Stimulated activated naive CD8-positive, alpha-beta T cell treated with anti-CD3 and anti-CD28 coated beads, Interleukin-15, Interleukin-2, amounts not matched to agents 100 ng/mL and 50 ng/mL, for 24 hours (primary cell): ENCODE data around the gene RBPJ.

Experiments
- H3K27ac Mint-ChIP-seq: one replicate; pipeline ENCODE4 v1.8.0; 2021; ENCODE audit warnings: mild to moderate bottlenecking, mixed read lengths
- H3K27me3 Mint-ChIP-seq: one replicate; pipeline ENCODE4 v1.8.0; 2021; ENCODE audit warnings: mixed read lengths
- H3K36me3 Mint-ChIP-seq: one replicate; pipeline ENCODE4 v1.8.0; 2021; ENCODE audit warnings: low read depth, mixed read lengths
- H3K4me1 Mint-ChIP-seq: one replicate; pipeline ENCODE4 v1.8.0; 2021; ENCODE audit warnings: low read depth, mixed read lengths
- H3K4me3 Mint-ChIP-seq: one replicate; pipeline ENCODE4 v1.8.0; 2021; ENCODE audit warnings: mild to moderate bottlenecking, mixed read lengths
- H3K9me3 Mint-ChIP-seq: one replicate; pipeline ENCODE4 v1.8.0; 2021; ENCODE audit warnings: mixed read lengths

Gene RBPJ

DNA sequence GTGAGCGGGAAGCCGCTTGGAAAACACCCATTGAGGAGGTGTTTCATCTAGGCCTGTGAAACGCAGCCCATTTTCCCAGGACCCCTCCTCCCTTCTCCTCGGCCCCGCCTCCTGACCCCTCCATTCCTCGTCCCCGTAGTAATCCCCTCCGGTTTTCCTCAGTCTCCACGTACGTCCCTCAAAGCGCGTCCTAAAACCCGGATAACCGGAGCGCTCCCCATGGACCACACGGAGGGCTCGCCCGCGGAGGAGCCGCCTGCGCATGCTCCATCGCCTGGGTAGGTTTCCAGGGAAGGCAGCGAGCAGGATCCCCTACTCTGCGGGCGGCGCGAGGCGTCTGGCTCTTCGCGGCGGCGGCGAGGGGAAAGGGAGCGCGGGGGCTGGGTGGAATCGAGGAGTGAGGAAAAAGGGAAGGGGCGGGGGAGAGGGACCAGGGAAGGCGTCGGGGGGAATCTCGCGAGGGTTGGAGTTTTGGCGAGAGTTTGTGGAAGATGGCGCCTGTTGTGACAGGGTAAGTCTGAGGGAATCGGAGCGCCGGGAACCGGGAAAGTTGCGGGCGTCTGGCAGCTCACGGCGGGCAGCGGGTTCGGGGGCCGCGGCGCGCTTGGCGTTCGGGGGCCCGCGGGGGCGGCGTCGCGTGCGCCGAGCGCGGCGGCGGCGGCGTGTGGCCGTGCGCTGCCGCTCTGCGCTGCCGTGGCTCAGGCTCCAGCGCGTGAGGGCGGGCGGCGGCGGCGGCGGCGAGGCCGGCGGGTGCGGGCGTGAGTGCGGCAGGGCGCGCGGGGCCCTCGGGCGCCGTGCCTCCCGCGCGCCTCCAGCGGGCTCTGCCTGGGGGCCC lies at the start of gene RBPJ:
RBPJ (plus strand) TSS at position 477 of the 835 bp plus-strand sequence; CDS start at position 492, 15 bp downstream.
- H3K4me1 Mint-ChIP-seq: peaks cover 52% of the 10 kb centered on the region
- H3K27me3 Mint-ChIP-seq: no peaks in the 10 kb centered on the region
- H3K27ac Mint-ChIP-seq: peak within 1 kb of the TSS; percentile 99
- H3K9me3 Mint-ChIP-seq: peaks cover 16% of the 10 kb centered on the region
- peaks cover 24% of the 10 kb centered on the region for H3K36me3 Mint-ChIP-seq
- H3K4me3 Mint-ChIP-seq: peak within 1 kb of the TSS; percentile 96

DNA sequence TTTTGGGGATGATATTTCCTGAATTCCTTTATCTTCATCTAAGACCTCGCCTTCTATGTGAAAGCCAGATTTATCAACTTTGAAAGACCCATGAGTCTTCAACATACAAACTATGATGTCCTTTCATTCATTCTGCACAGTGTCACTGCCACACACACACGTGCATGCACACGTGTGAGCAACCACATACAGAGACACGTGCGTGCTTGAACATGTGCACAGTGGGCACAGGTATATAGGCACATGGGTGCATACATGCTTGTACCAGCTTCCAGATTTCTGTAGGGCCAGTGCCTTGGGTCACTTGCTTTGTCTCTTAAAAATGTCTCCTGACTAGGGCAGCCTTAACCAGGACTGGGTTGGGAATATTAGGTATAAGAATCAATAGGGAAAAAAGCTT lies 49.1 kb upstream of the RBPJ start:
- peaks cover 23% of the 10 kb centered on the region for H3K4me1 Mint-ChIP-seq
- H3K27me3 Mint-ChIP-seq: peaks cover 7% of the 10 kb centered on the region
- H3K27ac Mint-ChIP-seq: no peak overlapping the region
- H3K4me3 Mint-ChIP-seq: no peak overlapping the region
- no peaks in the 10 kb centered on the region for H3K9me3 Mint-ChIP-seq
- no peaks in the 10 kb centered on the region for H3K36me3 Mint-ChIP-seq

DNA sequence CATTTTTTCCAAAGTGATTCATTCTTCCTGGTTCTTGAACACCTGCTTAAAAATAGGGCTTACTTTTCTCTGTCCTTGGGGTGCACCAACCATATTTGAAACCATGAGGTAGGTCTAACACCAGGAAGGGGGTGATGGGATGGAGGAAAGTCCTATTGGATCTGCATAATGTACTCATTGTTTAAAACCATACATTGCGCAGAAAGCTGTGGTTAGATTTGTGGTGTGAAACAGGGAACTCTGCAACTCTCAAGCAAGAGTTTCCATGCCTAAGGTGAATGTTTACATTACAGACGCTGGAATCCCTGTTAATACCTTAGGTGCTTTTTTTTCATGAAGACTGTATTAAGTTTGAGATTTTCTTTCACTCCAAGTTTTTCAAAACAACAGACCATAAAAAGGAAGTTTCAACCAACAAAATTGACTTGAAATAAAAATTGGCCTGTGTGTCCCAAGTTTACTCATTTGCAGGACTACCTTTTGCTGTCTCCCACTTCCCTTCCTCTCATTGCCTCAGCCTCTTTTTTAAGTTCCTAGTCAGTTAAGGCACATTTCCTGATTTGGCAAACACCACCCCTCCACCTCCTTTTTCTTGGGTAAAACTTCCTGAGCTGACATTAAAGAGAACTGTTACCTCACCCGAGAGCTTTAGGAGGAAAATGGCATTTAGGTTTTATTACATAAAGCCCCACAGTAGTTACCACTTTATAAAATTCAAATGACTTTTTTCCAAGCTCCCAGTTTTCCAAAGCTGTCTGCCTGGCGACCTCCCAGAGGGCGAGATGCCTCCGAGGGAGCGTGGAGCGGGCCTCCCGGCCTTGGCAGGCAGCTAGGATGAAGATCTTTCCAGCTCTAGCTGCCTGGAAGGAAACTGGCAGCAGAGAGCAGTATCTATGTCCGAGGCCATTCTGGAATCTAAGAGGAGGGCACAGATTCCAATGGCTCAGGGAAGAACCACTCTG lies 47.9 kb upstream of the RBPJ start:
- Mint-ChIP-seq H3K9me3 (no peaks in the 10 kb centered on the region), H3K4me1 (peaks cover 23% of the 10 kb centered on the region), H3K4me3 (no peak overlapping the region), H3K27me3 (peaks cover 7% of the 10 kb centered on the region), H3K36me3 (no peaks in the 10 kb centered on the region), H3K27ac (no peak overlapping the region)

DNA sequence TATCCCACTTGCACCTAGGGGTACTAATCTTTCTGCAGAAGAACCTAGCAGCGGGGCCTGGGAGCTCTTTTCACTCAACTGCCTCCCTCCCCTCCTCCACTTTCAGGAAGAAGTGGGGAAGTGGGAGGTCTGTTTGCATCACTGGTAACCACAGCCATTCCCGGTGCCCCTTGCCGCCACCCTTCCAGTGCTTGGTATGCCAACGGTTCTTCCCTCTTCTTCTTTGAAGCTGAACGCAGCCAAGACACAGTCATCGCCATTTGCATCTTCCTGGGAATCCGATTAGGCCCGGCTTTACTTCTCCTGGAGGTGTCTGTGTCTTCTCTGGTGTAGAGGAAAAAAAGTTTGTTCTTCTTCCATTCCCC lies 47.2 kb upstream of the RBPJ start:
- Mint-ChIP-seq H3K9me3 (no peaks in the 10 kb centered on the region), H3K27me3 (peaks cover 7% of the 10 kb centered on the region), H3K27ac (no peak overlapping the region)

DNA sequence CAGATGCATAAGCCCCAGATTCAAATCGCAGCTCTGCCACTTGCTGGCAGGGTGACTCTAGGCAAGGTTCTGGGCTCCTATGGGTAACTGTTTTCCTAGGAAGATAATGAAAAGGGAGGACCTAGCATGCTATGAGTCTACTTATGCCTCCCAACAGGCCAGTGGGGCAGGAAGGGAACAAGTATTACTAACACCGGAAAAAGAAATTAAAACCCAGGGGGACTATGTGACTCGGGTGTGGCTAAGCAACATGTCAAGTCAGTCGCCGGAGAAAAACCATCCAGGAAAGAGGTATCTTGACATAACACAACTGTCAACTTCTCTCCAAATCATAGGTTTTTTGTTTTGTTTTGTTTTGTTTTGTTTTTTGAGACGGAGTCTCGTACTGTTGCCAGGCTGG lies 45.5 kb upstream of the RBPJ start:
- Mint-ChIP-seq H3K27me3 (peaks cover 7% of the 10 kb centered on the region), H3K4me1 (peaks cover 23% of the 10 kb centered on the region), H3K9me3 (no peaks in the 10 kb centered on the region), H3K27ac (no peak overlapping the region), H3K36me3 (no peaks in the 10 kb centered on the region), H3K4me3 (no peak overlapping the region)

More for the DNA sequence above, 47.2 kb upstream of the RBPJ start:
- no peaks in the 10 kb centered on the region for H3K36me3 Mint-ChIP-seq
- H3K4me1 Mint-ChIP-seq: peaks cover 23% of the 10 kb centered on the region
- H3K4me3 Mint-ChIP-seq: no peak overlapping the region

DNA sequence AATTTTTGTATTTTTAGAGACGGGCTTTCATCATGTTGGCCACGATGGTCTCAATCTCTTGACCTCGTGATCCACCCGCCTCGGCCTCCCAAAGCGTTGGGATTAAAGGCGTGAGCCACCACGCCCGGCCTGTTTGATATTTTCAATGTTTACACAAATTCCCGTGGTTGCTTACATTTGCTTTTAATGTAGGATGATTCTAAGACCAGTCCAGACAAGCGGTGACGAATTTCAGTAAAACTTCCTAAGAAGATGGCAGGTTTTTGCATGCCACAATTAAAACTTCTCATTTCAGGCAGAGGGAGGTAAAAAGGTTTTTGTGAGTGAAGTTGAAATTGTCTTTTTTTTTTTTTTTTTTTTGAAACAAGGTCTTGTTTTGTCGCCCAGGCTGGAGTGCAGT lies 41.4 kb upstream of the RBPJ start:
- H3K27me3 Mint-ChIP-seq: no peaks in the 10 kb centered on the region
- no peaks in the 10 kb centered on the region for H3K4me1 Mint-ChIP-seq
- no peak overlapping the region for H3K27ac Mint-ChIP-seq
- no peak overlapping the region for H3K4me3 Mint-ChIP-seq
- no peaks in the 10 kb centered on the region for H3K9me3 Mint-ChIP-seq
- H3K36me3 Mint-ChIP-seq: no peaks in the 10 kb centered on the region

DNA sequence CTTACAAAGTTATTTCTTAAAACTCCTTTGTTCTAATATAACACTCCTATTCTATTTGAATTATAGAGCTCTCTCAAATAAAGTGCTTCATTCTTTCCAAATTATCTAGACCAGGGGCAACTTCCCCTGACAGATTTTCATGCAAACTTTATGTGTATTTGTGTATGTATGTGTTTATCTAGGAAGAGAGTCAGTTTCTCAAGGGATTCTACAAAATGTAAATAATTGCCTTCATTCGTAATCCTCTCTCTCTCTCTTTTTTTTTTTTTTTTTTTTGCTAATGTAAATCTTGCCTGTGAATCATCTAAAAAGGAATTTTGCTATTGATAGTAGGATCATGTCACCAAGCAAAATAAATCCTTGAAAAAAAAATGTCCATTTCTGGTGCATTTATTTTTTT lies 38.9 kb upstream of the RBPJ start:
- Mint-ChIP-seq H3K36me3 (no peaks in the 10 kb centered on the region), H3K4me3 (no peak overlapping the region), H3K27ac (no peak overlapping the region)

DNA sequence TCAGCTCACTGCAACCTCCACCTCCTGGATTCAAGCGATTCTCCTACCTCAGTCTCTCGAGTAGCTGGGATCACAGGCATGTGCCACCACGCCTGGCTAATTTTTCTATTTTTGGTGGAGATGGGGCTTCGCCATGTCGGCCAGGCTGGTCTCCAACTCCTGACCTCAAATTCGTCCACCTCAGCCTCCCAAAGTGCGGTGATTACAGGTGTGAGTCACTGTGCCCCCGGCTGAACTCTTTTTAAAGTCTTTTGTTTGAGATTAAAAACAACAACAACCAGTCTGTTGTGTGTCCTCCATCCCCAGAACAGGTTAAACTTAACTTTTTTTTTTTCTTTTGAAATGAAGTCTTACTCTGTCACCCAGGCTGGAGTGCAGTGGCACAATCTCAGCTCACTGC lies 36.3 kb upstream of the RBPJ start:
- no peaks in the 10 kb centered on the region for H3K36me3 Mint-ChIP-seq
- H3K4me1 Mint-ChIP-seq: peaks cover 16% of the 10 kb centered on the region
- no peak overlapping the region for H3K4me3 Mint-ChIP-seq

More for the DNA sequence above, 38.9 kb upstream of the RBPJ start:
- Mint-ChIP-seq H3K9me3 (no peaks in the 10 kb centered on the region), H3K4me1 (no peaks in the 10 kb centered on the region), H3K27me3 (no peaks in the 10 kb centered on the region)

DNA sequence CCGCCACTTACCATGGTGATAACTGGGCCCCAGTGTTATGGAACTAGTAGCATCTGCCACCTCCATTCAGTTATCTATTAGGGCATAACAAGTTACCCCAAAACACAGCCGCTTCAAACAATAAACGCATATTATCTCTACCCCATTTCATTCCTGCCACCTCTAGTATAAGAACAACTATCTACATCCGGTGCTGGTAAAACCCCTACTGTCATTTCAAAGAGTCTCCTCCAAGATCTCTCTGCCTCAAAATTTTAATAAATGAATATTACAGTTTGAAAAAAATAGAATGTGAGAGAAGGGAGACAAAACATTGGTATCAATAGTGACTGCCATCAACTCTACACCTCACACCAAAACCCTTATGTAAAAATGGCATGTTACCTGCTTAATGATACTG lies 35.5 kb upstream of the RBPJ start:
- Mint-ChIP-seq H3K4me1 (peaks cover 17% of the 10 kb centered on the region), H3K36me3 (no peaks in the 10 kb centered on the region), H3K4me3 (no peak overlapping the region), H3K27me3 (no peaks in the 10 kb centered on the region), H3K9me3 (no peaks in the 10 kb centered on the region), H3K27ac (no peak overlapping the region)

More for the DNA sequence above, 36.3 kb upstream of the RBPJ start:
- no peak overlapping the region for H3K27ac Mint-ChIP-seq
- no peaks in the 10 kb centered on the region for H3K27me3 Mint-ChIP-seq
- H3K9me3 Mint-ChIP-seq: no peaks in the 10 kb centered on the region

DNA sequence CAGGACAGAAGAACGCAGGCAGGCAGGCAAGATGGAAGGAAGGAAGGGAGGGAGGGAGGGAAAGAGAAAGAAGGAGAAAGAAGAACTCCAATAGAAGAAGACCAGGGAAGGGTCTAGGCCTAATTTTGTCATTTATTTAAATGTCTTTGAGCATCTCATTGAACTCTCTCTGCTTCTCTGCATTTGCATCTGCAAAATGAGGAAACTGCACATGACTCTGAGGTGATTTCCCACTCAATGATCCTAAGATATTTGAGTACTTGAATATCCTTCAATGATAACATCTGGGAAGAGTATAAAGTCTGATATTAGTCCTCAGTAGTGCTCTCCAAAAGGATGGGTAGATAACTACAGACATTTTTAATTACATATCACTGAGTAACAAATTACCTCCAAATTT lies 33.1 kb upstream of the RBPJ start:
- no peaks in the 10 kb centered on the region for H3K36me3 Mint-ChIP-seq
- H3K27ac Mint-ChIP-seq: no peak overlapping the region
- H3K4me1 Mint-ChIP-seq: peaks cover 22% of the 10 kb centered on the region
- no peak overlapping the region for H3K4me3 Mint-ChIP-seq
- H3K9me3 Mint-ChIP-seq: no peaks in the 10 kb centered on the region
- H3K27me3 Mint-ChIP-seq: no peaks in the 10 kb centered on the region

DNA sequence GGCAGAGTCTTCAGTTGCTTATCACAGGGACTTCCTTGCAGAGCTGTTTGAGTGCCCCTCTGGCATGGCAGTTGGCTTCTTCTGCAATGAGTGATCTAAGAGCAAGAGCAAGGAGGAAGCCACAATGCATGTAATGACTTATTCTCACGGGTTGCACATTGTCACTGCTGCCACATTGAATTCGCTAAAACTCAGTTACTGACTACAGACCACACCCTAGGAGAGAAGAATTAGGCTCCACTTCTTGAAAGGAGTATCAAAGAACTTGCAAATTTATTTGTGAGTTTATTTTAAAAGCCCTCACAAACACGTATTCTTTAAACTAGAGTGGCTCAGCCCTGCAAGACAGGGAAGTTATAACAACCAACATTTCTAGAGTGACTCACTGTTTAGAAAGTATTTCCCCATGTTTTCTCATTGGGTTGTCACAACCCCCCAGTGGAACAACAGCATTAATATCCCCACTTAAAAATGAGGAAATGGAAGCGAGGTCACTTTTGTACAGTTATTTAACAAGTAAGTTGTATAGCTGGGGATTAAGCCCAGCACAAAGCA lies 32.4 kb upstream of the RBPJ start:
- H3K9me3 Mint-ChIP-seq: no peaks in the 10 kb centered on the region
- peaks cover 22% of the 10 kb centered on the region for H3K4me1 Mint-ChIP-seq
- no peaks in the 10 kb centered on the region for H3K36me3 Mint-ChIP-seq
- H3K4me3 Mint-ChIP-seq: no peak overlapping the region
- H3K27me3 Mint-ChIP-seq: no peaks in the 10 kb centered on the region
- H3K27ac Mint-ChIP-seq: peak overlapping the region; percentile 63

DNA sequence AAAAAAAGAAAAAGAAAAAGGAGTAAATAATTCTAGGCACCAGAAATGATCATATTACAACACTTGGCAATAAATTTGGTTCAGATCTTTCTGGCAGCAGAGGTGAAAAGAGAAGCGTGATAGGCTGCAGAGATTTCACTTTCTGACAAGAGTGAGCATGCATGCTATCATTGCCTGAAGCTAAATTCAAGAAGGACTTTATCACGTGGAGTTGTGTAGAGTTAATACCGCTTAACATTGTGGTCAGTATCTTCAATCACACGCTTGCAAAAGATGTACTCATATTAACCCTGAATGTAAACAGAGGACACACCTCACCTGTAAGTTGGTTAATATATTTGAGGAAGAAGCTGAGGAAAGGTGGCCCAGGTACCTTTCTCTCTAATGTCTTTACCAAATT lies 31.4 kb upstream of the RBPJ start:
- H3K36me3 Mint-ChIP-seq: no peaks in the 10 kb centered on the region
- peaks cover 22% of the 10 kb centered on the region for H3K4me1 Mint-ChIP-seq
- H3K27me3 Mint-ChIP-seq: no peaks in the 10 kb centered on the region
- H3K4me3 Mint-ChIP-seq: no peak overlapping the region
- no peak overlapping the region for H3K27ac Mint-ChIP-seq
- H3K9me3 Mint-ChIP-seq: no peaks in the 10 kb centered on the region

DNA sequence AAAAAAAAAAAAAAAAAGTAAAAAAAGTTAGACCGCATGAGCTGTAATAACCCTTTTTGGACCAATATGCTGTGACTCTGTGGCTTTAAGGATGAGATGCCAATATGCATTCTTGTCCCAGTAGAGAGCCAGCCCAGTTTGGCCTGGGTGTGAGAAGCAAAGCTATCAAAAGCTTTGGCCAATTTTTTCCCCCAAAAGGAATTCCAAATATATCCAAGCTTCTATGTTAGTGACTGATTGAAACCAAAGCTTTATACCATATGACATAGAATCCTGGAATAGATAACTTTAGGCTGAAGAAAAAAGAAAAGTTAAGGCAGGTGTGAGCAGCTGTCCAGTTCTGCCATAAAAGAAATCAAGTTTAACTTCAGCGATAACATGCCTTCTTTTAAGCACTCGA lies 30.5 kb upstream of the RBPJ start:
- Mint-ChIP-seq H3K4me3 (no peak overlapping the region), H3K4me1 (peaks cover 22% of the 10 kb centered on the region)

DNA sequence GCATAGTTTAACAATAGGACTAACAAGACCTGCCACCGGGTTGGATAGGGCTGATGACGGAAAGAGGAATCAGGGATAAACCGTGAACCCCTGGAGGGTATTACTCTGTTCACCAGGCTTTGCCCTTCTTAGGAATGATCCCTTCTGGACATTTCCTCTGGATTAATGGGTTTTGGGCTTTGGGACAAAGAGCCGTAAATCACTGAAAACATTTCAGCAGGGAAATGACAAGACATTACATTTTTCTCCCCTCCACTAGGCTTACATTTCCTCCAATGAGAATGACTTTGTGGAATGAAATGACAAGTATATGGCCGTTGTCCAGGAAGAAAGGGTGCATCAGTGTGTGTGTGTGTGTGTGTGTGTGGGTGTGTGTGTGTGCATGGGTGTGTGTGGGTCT lies 25.9 kb upstream of the RBPJ start:
- Mint-ChIP-seq H3K36me3 (no peaks in the 10 kb centered on the region), H3K4me3 (no peak overlapping the region), H3K27ac (no peak overlapping the region), H3K27me3 (no peaks in the 10 kb centered on the region), H3K9me3 (no peaks in the 10 kb centered on the region), H3K4me1 (peaks cover 22% of the 10 kb centered on the region)

More for the DNA sequence above, 30.5 kb upstream of the RBPJ start:
- H3K27ac Mint-ChIP-seq: no peak overlapping the region
- H3K9me3 Mint-ChIP-seq: no peaks in the 10 kb centered on the region
- no peaks in the 10 kb centered on the region for H3K27me3 Mint-ChIP-seq
- H3K36me3 Mint-ChIP-seq: no peaks in the 10 kb centered on the region

DNA sequence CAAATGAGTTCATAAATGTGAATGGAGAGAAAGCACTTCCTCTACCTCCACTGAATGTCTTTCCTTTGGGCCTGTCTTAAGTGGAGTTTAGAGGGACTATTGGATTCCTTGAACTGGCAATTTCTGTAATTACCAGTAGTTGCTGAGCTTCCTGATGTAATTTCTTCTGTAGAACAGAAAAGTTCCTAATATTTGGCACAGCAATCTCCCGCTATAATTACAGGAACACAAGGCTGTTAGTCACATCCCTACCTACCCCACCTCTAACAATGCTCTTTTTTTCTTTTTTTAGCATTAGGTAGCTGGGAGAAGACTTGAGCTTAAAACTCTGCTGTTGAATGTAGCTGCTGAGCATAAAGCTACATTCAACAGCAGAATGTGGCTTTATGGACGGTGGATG lies 24.8 kb upstream of the RBPJ start:
- no peaks in the 10 kb centered on the region for H3K27me3 Mint-ChIP-seq
- no peaks in the 10 kb centered on the region for H3K9me3 Mint-ChIP-seq
- no peaks in the 10 kb centered on the region for H3K36me3 Mint-ChIP-seq
- H3K4me3 Mint-ChIP-seq: no peak overlapping the region
- H3K27ac Mint-ChIP-seq: no peak overlapping the region
- peaks cover 32% of the 10 kb centered on the region for H3K4me1 Mint-ChIP-seq
